Heart right ventricle (tissue), 16 donors: ENCODE data around the gene ACTN1. TPM values are rescaled to one million over a fixed set of nuclear protein-coding genes. Genes with fewer than 3 reads are reported as not detected.

Experiments
- ATAC-seq, 8 donors: fragments of 200-7000 bp; cut with Tn5 transposase; one replicate each; pipeline ENCODE4 v1.9.1; 2020; ENCODE audit warnings: mild to moderate bottlenecking in 8 of 8, moderate library complexity in 8 of 8, moderate number of reproducible peaks in 1 of 8
- DNase-seq, 2 donors: peaks; one replicate each; pipeline ENCODE4 v3.0.0-alpha.2; 2020
- H3K27ac ChIP-seq, 10 donors: fragments of 200-600 bp; sonication (generic) in 2 of 10; one replicate each; pipeline versions ENCODE4 v1.5.0 to v1.8.0; 2020 to 2022; ENCODE audit warnings: mild to moderate bottlenecking in 3 of 10
- H3K27me3 ChIP-seq, 7 donors: fragments of 200-600 bp; one replicate each; pipeline ENCODE4 v1.8.0; 2021 to 2022; ENCODE audit warnings: mild to moderate bottlenecking in 2 of 7
- H3K36me3 ChIP-seq, 9 donors: fragments of 200-600 bp; sonication (generic) in 1 of 9; one replicate each; pipeline versions ENCODE4 v1.5.0 to v1.8.0; 2020 to 2022; ENCODE audit warnings: mild to moderate bottlenecking in 2 of 9
- H3K4me1 ChIP-seq, 9 donors: fragments of 200-600 bp; sonication (generic) in 1 of 9; one replicate each; pipeline versions ENCODE4 v1.5.0 to v1.8.0; 2020 to 2022; ENCODE audit warnings: mild to moderate bottlenecking in 4 of 9
- H3K4me3 ChIP-seq, 10 donors: fragments of 200-600 bp; sonication (generic) in 2 of 10; one replicate each; pipeline versions ENCODE4 v1.5.0 to v1.8.0; 2020 to 2022; ENCODE audit warnings: mild to moderate bottlenecking in 7 of 10, moderate library complexity in 2 of 10
- H3K9me3 ChIP-seq, 11 donors: fragments of 200-600 bp in 10 of 11; sonication (generic) in 2 of 11; one replicate each; pipeline versions ENCODE4 v1.5.0 to v1.8.0; 2013 to 2022; ENCODE audit warnings: mild to moderate bottlenecking in 2 of 11, control low read depth in 1 of 11, moderate library complexity in 1 of 11
- CTCF ChIP-seq, 9 donors: fragments of 200-600 bp; sonication (generic) in 2 of 9; IDR thresholded peaks; one replicate each; pipeline versions ENCODE4 v1.5.0 to v1.8.0; 2021 to 2022; ENCODE audit warnings: antibody characterized with exemption in 9 of 9, mild to moderate bottlenecking in 5 of 9, moderate library complexity in 1 of 9
- WGBS, 2 donors: extraction: QIAGEN DNeasy Blood & Tissue Kit; methylation state at CpG; one replicate each; pipeline ENCODE4 v1.1.7; 2013; ENCODE audit warnings: inconsistent platforms in 1 of 2; 5-methylcytosine and 5-hydroxymethylcytosine counted together
- intact Hi-C, 10 donors: fragments of 100-400 bp; cut with DNase I; formaldehyde crosslinking; loops; one replicate each; pipeline versions ENCODE4 v1.11.1 to v1.14.2; 2022
- polyA plus RNA-seq, 2 donors: library from polyadenylated mRNA; stranded (reverse); fragments of 200-250 nt; gene quantifications; one replicate each; pipeline ENCODE4 v1.2.3, GENCODE V29; 2013
- total RNA-seq, 10 donors: library from RNA; stranded (reverse); fragmentation: NEBNext Ultra II Directional in 3 of 10; extraction: Animal tissue kit (Norgen Biotek cat#: 25700) in 3 of 10; gene quantifications; one replicate each; pipeline versions ENCODE4 v1.2.1 to v1.2.4, GENCODE V29; 2021 to 2023
- donor health status: Arrhythmogenic right ventricular cardiomyopathy.
- donor health status: ischemic (EF 13 %, LVEDD 7.1; RV severe dilation, severe dysfunction).
- donor health status: healthy with polysubstance abuse.
- donor health status: DM: no; HTN: yes; CAD: no.
- donor health status: DM: no; HTN: no; CAD: no.
- donor health status: ischemic (EF 25% LVEDD 6.9; RV normal size, moderate dysfunction).
- donor health status: ischemic (EF 25% LVEDD 5.7; RV mildly dilated, moderate dysfunction).
- donor health status: healthy.
- donor health status: DM: yes; HTN: yes; CAD: no.
- donor health status: Ischemic cardiomyopathy.
- donor health status: ischemic (EF 35%, LVEDD 5.7; RV mildly dilated, moderate dysfunction).
- donor health status: nonischemic (EF 11% LVEDD 7.7; RV severe dilation, severe dysfunction).
- donor health status: DM: yes; HTN: yes; CAD: no.
- donor health status: PGD.
- donor health status: ischemic (EF 29% LVEDD 5.4; RV normal size, mild dysfunction).
- donor health status: nonischemic (EF 23%, LVEDD 6.1; RV moderate dilation, normal function).

Gene ACTN1
- total and polyA plus RNA-seq, 12 donors = 67.2 to 235 (median 104) TPM

GRCh38 chr14:68891851-68892660 lies 87.0 kb downstream of the ACTN1 start:
- Histone ChIP-seq H3K27ac (no peak overlapping the region), H3K4me1 (peaks cover 0 to 42% (median 13%) of the 10 kb centered on the region in 9 donors), H3K4me3 (no peak overlapping the region), H3K9me3 (no peaks in the 10 kb centered on the region), H3K27me3 (no peaks in the 10 kb centered on the region), H3K36me3 (peaks cover 0 to 100% (median 63%) of the 10 kb centered on the region in 9 donors)
- 89 to 91% methylated on average over 21 of the region's 21 CpGs for WGBS, 2 donors
- DNase-seq = no peak
- intact Hi-C loops = no loop called here
- no peak for ATAC-seq
- no peak for TF ChIP-seq CTCF (IDR thresholded peaks at IDR 0.05)

GRCh38 chr14:68890173-68890931 lies 88.8 kb downstream of the ACTN1 start:
- intact Hi-C loops = no loop called here
- H3K9me3 ChIP-seq = no peaks in the 10 kb centered on the region
- 91 to 95% methylated on average over 9 of the region's 9 CpGs for WGBS, 2 donors
- H3K4me3 ChIP-seq = no peak overlapping the region
- TF ChIP-seq CTCF (IDR thresholded peaks at IDR 0.05) = no peak
- H3K27ac ChIP-seq = no peak overlapping the region
- ATAC-seq (no peak), DNase-seq (no peak)
- no peaks in the 10 kb centered on the region for H3K27me3 ChIP-seq
- H3K4me1 ChIP-seq = peaks cover 0 to 38% (median 13%) of the 10 kb centered on the region in 9 donors
- H3K36me3 ChIP-seq = peaks cover 0 to 100% (median 70%) of the 10 kb centered on the region in 9 donors

GRCh38 chr14:68888883-68889282 lies 90.2 kb downstream of the ACTN1 start:
- no peak for TF ChIP-seq CTCF (IDR thresholded peaks at IDR 0.05)
- Histone ChIP-seq H3K36me3 (peaks cover 0 to 100% (median 73%) of the 10 kb centered on the region in 9 donors), H3K4me3 (no peak overlapping the region), H3K27ac (peak overlapping the region in 4 of 10 donors; percentile 12 to 53 (median 40)), H3K9me3 (no peaks in the 10 kb centered on the region), H3K27me3 (no peaks in the 10 kb centered on the region), H3K4me1 (peaks cover 3 to 34% (median 11%) of the 10 kb centered on the region in 9 donors)
- intact Hi-C loops = no loop called here
- WGBS, 2 donors = 97% methylated on average over 8 of the region's 8 CpGs
- DNase-seq (no peak), ATAC-seq (no peak)

- WGBS, 2 donors = 89 to 91% methylated on average over 20 of the region's 20 CpGs
- ATAC-seq = peak; percentile 17 to 78 (median 44)
- Histone ChIP-seq H3K27me3 (no peaks in the 10 kb centered on the region), H3K36me3 (peaks cover 0 to 100% (median 72%) of the 10 kb centered on the region in 9 donors), H3K4me3 (no peak overlapping the region), H3K4me1 (peaks cover 0 to 35% (median 11%) of the 10 kb centered on the region in 9 donors), H3K9me3 (no peaks in the 10 kb centered on the region), H3K27ac (peak overlapping the region in 5 of 10 donors; percentile 12 to 53 (median 40))
- intact Hi-C loops = no loop called here
- peak in 2 of 9 donors; percentile 22 to 23 for TF ChIP-seq CTCF (IDR thresholded peaks at IDR 0.05)
- peak in 1 of 2 donors; percentile 36 for DNase-seq
Observed at GRCh38 chr14:68888025-68888850, 90.9 kb downstream of the ACTN1 start.
